Breast epithelium (tissue), 4 donors: Measurements from ENCODE around the gene OXCT1. TPM values are rescaled to one million over a fixed set of nuclear protein-coding genes. Genes with fewer than 3 reads are reported as not detected.

Experiments
- DNase-seq, 2 donors: peaks; one replicate each; pipeline ENCODE4 v3.0.0-alpha.2; 2019; ENCODE audit warnings: low spot score in 2 of 2
- H3K27ac ChIP-seq, 2 donors: fragments of 200-600 bp; sonication (generic) in 1 of 2; one replicate each; pipeline ENCODE4 v1.5.1; 2016 to 2019; ENCODE audit warnings: mild to moderate bottlenecking in 1 of 2
- H3K27me3 ChIP-seq, 2 donors: fragments of 200-600 bp; sonication (generic) in 1 of 2; one replicate each; pipeline versions ENCODE4 v1.5.1 to v1.6.0; 2017 to 2019; ENCODE audit warnings: control low read depth in 1 of 2, mild to moderate bottlenecking in 1 of 2
- H3K36me3 ChIP-seq: fragments of 200-600 bp; one replicate; pipeline ENCODE4 v1.5.1; 2019
- H3K4me1 ChIP-seq, 2 donors: fragments of 200-600 bp; sonication (generic); one replicate each; pipeline ENCODE4 v1.5.1; 2016 to 2019; ENCODE audit warnings: control low read depth in 1 of 2
- H3K4me3 ChIP-seq, 3 donors: fragments of 200-600 bp; sonication (generic); 1 replicate in 2 of 3; 2 replicates in 1 of 3; pipeline ENCODE4 v1.5.1; 2016 to 2019; ENCODE audit warnings: mild to moderate bottlenecking in 3 of 3, moderate library complexity in 2 of 3
- H3K9me3 ChIP-seq, 2 donors: fragments of 200-600 bp; sonication (generic) in 1 of 2; one replicate each; pipeline ENCODE4 v1.5.1; 2016 to 2019; ENCODE audit warnings: control low read depth in 1 of 2
- CTCF ChIP-seq, 3 donors: fragments of 450-650 bp; IDR thresholded peaks; one replicate each; pipeline ENCODE4 v1.5.1; 2016 to 2017; ENCODE audit warnings: antibody characterized with exemption in 3 of 3, mild to moderate bottlenecking in 3 of 3, moderate library complexity in 3 of 3
- POLR2A ChIP-seq: fragments of 450-650 bp; IDR thresholded peaks from one replicate; pipeline ENCODE4 v1.6.1; 2016; ENCODE audit warnings: antibody characterized with exemption, mild to moderate bottlenecking, moderate library complexity
- POLR2AphosphoS5 ChIP-seq, 3 donors: sonication (generic); formaldehyde crosslinking; IDR thresholded peaks; one replicate each; pipeline ENCODE4 v1.6.1; 2017; ENCODE audit warnings: antibody characterized with exemption in 3 of 3
- intact Hi-C: fragments of 100-400 bp; cut with DNase I; formaldehyde crosslinking; loops from one replicate; pipeline ENCODE4 v1.15.1; 2023; ENCODE audit warnings: low total_unique reads
- total RNA-seq, 3 donors: library from RNA; depleted of rRNA; stranded (reverse); fragments of >200 nt; gene quantifications; one replicate each; pipeline ENCODE4 v1.1.0, GENCODE V29; 2016

The OXCT1 gene
- total RNA-seq, 3 donors from 2014 or later, result 19.3 to 49.4 (median 21.8) TPM

- TF ChIP-seq POLR2AphosphoS5 (IDR thresholded peaks at IDR 0.05) (no peak), POLR2A (no peak)
- intact Hi-C loops, result no loop called here
- Histone ChIP-seq H3K9me3 (no peaks in the 10 kb centered on the region), H3K4me3 (no peak overlapping the region), H3K36me3 (no peaks in the 10 kb centered on the region), H3K4me1 (no peaks in the 10 kb centered on the region), H3K27ac (no peak overlapping the region), H3K27me3 (no peaks in the 10 kb centered on the region)
- no peak for DNase-seq
These were observed 6.5 kb upstream of the OXCT1 start for GRCh38 chr5:41876678-41877077.

GRCh38 chr5:41875121-41875520, 4.9 kb upstream of the OXCT1 start:
- intact Hi-C loops, result no loop called here
- Histone ChIP-seq H3K4me3 (no peak overlapping the region), H3K36me3 (no peaks in the 10 kb centered on the region), H3K9me3 (no peaks in the 10 kb centered on the region), H3K27me3 (no peaks in the 10 kb centered on the region), H3K27ac (no peak overlapping the region), H3K4me1 (no peaks in the 10 kb centered on the region)
- DNase-seq, result no peak
- TF ChIP-seq POLR2AphosphoS5 (IDR thresholded peaks at IDR 0.05), result no peak
- TF ChIP-seq CTCF (IDR thresholded peaks at IDR 0.05), result no peak
- no peak for TF ChIP-seq POLR2A

DNA sequence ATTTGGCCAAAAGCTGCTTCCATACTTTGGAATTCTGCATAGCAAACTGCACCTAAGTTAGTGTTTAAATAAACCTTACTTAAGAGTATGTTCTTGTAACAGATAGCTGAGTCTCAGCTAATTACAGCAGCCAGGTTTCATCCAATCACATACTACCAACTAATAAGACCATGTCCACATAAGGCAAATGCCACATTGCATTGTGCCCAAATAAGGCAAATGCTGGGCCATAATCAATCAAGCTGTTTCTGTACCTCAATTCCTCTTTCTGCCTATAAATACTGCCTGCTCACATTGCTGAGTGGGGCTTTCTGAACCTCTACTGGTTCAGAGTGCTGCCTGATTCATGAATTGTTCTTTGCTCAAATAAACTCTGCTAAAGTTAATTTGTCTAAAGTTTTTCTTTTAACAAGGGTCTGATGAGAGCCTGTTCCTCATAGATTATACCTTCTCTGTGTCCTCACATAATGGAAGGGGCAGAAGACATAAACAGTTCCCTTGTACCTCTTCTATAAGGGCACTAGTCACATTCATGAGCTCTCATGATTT, 4.4 kb upstream of the OXCT1 start:
- H3K27me3 ChIP-seq, result no peaks in the 10 kb centered on the region
- H3K4me3 ChIP-seq, result no peak overlapping the region
- TF ChIP-seq POLR2A (no peak), POLR2AphosphoS5 (IDR thresholded peaks at IDR 0.05) (no peak), CTCF (IDR thresholded peaks at IDR 0.05) (no peak)
- no peak for DNase-seq
- no peaks in the 10 kb centered on the region for H3K4me1 ChIP-seq
- no peaks in the 10 kb centered on the region for H3K9me3 ChIP-seq
- H3K36me3 ChIP-seq, result no peaks in the 10 kb centered on the region
- H3K27ac ChIP-seq, result no peak overlapping the region
- intact Hi-C loops, result no loop called here

- no peak for TF ChIP-seq CTCF (IDR thresholded peaks at IDR 0.05)
- TF ChIP-seq POLR2A, result no peak
- no peak for TF ChIP-seq POLR2AphosphoS5 (IDR thresholded peaks at IDR 0.05)
- peaks cover 0 to 6% of the 10 kb centered on the region in 2 donors for H3K4me1 ChIP-seq
- H3K27ac ChIP-seq, result no peak overlapping the region
- no peaks in the 10 kb centered on the region for H3K9me3 ChIP-seq
- no peaks in the 10 kb centered on the region for H3K27me3 ChIP-seq
- no peaks in the 10 kb centered on the region for H3K36me3 ChIP-seq
- intact Hi-C loops, result no loop called here
- DNase-seq, result peak in 1 of 2 donors; percentile 40
- no peak overlapping the region for H3K4me3 ChIP-seq
These were observed 1.6 kb upstream of the OXCT1 start for GRCh38 chr5:41871852-41872251.

- TF ChIP-seq POLR2A, result no peak
- TF ChIP-seq CTCF (IDR thresholded peaks at IDR 0.05), result no peak
- TF ChIP-seq POLR2AphosphoS5 (IDR thresholded peaks at IDR 0.05), result no peak
- intact Hi-C loops, result no loop called here
- no peaks in the 10 kb centered on the region for H3K27me3 ChIP-seq
- H3K27ac ChIP-seq, result peak overlapping the region; percentile 94 to 96
- H3K4me1 ChIP-seq, result peaks cover 0 to 6% of the 10 kb centered on the region in 2 donors
- no peaks in the 10 kb centered on the region for H3K9me3 ChIP-seq
- H3K36me3 ChIP-seq, result no peaks in the 10 kb centered on the region
- no peak for DNase-seq
- H3K4me3 ChIP-seq, result peak overlapping the region; percentile 62 to 95 (median 82)
These were observed 413 bp upstream of the OXCT1 start for GRCh38 chr5:41870627-41871048.
